Epithelial cell of proximal tubule (primary cell): ENCODE results near the gene CARD10. TPM values are rescaled to one million over a fixed set of nuclear protein-coding genes. Genes with fewer than 3 reads are reported as not detected.

Experiments used
- DNase-seq: peaks from one replicate; pipeline ENCODE4 v3.0.0-alpha.2; 2011; ENCODE audit warnings: low read depth
- H3K4me3 ChIP-seq: 2 replicates; pipeline ENCODE4 v1.5.1; 2011; ENCODE audit warnings: low read depth, mild to moderate bottlenecking, low read length
- total RNA-seq: library from RNA; depleted of rRNA; stranded (reverse); fragments of >200 nt; gene quantifications from 2 replicates; pipeline ENCODE4 v1.2.3, GENCODE V29; 2015
- TF ChIP-seq, protein P1 (sequence below): conservative IDR thresholded peaks from 2 replicates; pipeline ENCODE4 v1.5.1; 2012; ENCODE audit warnings: low read depth, mild to moderate bottlenecking, low read length

Gene CARD10
- total RNA-seq, 1 donor from 2014 or later, result 63.8 TPM

DNA sequence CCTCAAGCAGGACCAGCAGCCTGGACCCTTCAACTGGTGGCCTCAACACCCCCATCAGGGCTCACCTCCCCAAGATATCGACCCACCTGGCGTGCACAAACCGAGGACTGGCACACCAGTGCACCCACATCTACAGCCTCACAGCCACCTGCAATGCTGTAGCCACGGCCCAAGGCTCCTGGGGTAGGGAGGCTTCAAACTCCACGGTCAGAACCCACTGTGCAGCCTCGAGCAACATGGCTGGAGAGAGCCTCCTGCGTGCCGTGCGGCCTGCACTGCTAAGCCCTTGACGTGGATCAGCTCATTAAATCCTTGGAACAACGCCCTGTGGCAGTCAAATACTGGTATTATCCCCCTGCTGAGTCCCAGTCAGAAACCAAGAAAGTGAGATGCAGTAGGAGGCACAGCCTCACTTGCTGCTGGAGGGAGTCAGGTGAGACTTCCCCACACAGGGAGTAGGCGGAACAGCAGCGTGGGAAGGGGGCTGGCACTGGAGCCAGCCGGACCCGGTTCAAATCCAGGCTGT is 4.6 kb downstream of the CARD10 start:
- H3K4me3 ChIP-seq, result no peak overlapping the region
- DNase-seq, result no peak

DNA sequence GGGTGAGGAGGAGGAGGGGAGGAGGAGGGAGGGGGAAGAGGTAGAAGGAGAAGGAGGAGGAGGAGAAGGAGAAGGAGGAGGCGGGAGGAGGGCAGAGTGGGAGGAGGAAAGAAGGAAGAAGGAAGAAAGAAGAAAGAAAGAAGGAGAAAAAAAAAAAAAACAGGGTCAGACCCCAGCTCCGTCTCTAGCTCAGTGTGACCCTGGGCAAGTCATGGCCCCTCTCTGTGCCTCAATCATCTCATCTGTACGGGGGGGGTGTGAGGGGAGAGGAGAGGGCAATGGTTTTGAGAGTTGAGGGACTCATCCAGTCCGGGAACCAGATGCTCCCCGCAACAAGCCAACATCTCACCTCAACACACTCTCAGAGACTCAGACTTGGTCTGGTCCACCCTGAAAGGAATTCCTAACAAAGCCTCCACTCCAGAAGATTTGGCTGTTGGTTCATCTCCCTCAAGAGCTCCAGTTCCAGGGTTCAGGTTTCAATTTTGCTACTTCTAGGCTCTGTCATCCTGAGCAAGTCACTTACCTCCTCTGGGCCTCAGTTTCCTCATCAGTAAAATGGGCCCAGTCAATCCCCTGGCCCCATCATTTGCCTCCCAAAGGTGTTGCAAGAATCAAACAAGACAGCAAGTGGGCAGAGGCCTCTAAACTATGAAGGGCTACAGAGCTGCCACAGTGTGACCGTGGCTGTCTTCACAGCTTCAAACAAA is 7.7 kb downstream of the CARD10 start:
- TF ChIP-seq, protein P1, sequence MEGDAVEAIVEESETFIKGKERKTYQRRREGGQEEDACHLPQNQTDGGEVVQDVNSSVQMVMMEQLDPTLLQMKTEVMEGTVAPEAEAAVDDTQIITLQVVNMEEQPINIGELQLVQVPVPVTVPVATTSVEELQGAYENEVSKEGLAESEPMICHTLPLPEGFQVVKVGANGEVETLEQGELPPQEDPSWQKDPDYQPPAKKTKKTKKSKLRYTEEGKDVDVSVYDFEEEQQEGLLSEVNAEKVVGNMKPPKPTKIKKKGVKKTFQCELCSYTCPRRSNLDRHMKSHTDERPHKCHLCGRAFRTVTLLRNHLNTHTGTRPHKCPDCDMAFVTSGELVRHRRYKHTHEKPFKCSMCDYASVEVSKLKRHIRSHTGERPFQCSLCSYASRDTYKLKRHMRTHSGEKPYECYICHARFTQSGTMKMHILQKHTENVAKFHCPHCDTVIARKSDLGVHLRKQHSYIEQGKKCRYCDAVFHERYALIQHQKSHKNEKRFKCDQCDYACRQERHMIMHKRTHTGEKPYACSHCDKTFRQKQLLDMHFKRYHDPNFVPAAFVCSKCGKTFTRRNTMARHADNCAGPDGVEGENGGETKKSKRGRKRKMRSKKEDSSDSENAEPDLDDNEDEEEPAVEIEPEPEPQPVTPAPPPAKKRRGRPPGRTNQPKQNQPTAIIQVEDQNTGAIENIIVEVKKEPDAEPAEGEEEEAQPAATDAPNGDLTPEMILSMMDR, result no peak
- no peak overlapping the region for H3K4me3 ChIP-seq
- no peak for DNase-seq

More for the DNA sequence above, 4.6 kb downstream of the CARD10 start:
- TF ChIP-seq, protein P1, result no peak

DNA sequence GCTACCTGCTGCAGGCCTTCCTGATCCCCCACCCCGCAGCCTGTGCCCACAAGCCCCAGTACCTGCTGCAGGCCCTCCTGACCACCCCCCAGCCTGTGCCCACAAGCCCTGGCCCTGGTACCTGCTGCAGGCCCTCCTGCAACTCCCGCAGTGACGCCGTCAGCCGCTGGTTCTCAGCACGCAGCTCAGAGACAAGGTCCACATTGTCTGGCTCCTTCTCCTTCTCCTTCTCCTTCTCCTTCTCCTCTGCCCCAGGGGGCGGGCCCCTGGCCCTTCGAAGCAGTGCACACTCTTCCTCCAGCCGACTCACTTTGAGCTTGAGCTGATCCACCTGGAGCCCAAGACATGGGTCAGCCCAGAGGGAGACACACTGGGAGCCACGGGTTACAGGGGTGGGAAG is 9.1 kb downstream of the CARD10 start:
- TF ChIP-seq, protein P1, result no peak
- no peak for DNase-seq
- no peak overlapping the region for H3K4me3 ChIP-seq

DNA sequence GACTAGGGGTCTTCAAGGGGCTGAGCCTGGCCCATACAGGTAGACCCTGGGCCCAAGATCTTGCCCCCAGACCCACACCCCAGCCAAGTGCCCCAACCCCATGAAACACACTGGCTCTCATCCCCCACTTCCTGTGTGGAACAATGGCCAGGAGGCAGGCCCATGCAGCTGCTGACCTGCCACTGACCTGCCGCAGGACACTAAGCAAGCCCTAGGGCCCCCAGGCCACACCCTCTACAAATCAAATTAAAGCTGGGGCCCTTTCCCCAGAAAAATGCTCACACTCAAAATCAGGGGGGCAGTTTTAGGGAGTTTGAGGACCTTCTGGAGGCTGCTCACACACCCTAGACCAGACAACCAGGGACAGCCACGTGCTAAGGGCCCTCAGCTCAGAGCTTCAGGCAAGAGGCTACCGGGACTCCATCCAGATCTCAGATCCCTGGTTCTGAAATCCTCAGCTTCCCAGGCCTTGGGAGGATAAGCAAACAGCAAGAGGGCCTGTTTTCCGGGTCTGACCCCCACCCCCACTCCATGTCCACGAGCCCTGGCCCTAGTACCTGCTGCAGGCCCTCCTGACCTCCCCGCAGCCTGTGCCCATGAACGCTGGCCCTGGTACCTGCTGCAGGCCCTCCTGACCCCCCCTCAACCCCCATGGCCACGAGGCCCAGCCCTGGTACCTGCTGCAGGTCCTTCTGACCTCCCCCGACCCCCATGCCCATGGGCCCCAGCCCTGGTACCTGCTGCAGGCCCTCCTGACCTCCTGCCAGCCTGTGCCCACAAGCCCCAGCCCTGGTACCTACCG is 10.0 kb downstream of the CARD10 start:
- TF ChIP-seq, protein P1, result no peak
- H3K4me3 ChIP-seq, result no peak overlapping the region
- no peak for DNase-seq

DNA sequence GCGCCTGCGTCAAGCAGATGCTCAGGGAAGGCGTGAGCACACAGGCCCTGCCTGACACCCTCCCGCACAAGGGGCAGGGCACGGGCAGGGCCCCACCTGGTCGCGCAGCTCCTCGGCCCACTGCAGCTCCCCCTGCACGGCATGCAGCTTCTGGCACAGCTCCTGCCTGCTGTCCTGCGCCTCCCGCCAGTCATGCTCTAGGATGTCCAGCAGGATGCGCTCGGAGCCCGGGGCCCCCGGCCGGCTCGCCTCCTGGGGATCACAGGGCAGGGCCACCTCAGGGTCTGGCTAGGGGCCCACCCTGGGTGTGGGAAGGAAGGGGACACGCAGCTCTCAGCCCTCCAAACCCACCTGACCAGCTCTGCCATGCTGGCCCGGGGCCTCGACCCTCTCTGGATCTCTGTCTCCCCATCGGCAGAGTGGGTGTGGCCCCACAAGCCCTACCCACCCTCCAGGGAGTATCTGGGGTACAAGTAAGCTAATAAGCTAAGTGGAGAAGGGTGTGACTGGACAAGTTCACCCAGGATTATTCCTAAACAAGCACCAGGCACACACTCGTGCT is 10.7 kb downstream of the CARD10 start:
- no peak overlapping the region for H3K4me3 ChIP-seq
- no peak for DNase-seq
- TF ChIP-seq, protein P1, result no peak

DNA sequence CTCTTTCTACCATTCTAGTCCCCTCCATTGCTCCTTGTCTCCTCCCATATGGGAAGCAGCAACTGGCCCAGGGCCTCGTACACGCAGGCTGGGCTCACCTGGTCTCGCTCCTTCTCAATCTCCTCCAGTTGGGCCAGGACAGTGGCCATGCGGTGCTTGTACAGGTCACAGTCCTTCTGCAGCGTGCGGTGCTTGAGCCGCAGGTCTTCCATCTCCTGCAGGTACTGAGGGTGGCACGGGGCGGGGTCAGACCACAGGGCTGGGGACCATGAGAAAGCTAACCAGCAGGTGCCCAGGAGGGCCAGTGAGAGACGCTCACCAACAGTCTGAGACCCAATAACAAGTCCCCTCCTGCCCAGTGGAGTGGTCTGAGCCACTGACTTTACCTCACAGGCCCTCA is 11.5 kb downstream of the CARD10 start:
- TF ChIP-seq, protein P1, result no peak
- H3K4me3 ChIP-seq, result no peak overlapping the region
- no peak for DNase-seq
